SKM-1 treated with dmso at 0.1 percent for 144 hours (cell line): ENCODE data around the gene THSD1.
"Not testable (repeated sequence)": the region's sequence is repeated elsewhere in the genome, so short reads cannot be mapped to it uniquely, and the experiment has no call there.

Source experiments
- DNase-seq: peaks from one replicate; lab custom pipeline; 2025; ENCODE audit not compliant: unreplicated experiment; lab: John Stamatoyannopoulos, UW

The THSD1 gene

GRCh38 chr13:52362169-52362887, 43.6 kb downstream of the THSD1 start:
- not testable (repeated sequence) for DNase-seq

DNA sequence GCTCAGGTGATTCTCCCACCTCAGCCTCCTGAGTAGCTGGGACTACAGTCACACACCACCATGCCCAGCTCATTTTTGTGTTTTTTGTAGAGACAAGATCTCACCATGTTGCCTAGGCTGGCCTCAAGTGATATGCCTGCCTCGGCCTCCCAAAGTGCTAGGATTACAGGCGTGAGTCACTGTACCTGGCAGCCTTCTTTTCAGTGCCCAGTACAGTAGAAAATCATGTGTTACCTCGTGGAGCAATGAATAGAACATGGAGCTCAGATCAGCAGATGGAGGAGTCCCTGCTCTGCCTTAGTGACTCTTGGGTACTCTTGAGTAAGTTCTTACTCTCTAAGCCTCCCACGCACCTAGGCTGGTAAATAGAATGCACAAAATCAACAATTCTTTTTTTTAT, 44.7 kb downstream of the THSD1 start:
- no peak for DNase-seq

DNA sequence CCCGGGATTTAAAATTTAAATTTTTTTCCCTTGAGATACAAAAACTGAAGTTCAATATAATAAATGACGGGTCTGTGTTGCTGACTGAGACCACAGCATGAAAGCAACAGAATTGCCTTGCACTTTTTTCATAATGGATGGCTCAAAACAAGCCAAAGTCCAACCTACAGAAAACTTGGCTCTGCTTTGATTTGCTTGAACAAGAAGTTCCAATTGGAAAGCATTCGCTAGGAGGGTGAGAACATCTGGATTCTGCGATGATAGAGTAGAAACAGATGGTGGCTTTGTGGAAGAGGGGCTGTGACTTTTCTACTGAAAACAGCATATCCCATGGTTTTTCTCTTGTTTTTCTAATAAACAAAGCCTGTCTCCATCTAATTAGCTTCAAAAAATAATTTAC, 46.4 kb downstream of the THSD1 start:
- no peak for DNase-seq

- DNase-seq, result no peak
These were observed 49.6 kb downstream of the THSD1 start for GRCh38 chr13:52356327-52356726.

GRCh38 chr13:52353193-52353592, 52.8 kb downstream of the THSD1 start:
- DNase-seq, result no peak

DNA sequence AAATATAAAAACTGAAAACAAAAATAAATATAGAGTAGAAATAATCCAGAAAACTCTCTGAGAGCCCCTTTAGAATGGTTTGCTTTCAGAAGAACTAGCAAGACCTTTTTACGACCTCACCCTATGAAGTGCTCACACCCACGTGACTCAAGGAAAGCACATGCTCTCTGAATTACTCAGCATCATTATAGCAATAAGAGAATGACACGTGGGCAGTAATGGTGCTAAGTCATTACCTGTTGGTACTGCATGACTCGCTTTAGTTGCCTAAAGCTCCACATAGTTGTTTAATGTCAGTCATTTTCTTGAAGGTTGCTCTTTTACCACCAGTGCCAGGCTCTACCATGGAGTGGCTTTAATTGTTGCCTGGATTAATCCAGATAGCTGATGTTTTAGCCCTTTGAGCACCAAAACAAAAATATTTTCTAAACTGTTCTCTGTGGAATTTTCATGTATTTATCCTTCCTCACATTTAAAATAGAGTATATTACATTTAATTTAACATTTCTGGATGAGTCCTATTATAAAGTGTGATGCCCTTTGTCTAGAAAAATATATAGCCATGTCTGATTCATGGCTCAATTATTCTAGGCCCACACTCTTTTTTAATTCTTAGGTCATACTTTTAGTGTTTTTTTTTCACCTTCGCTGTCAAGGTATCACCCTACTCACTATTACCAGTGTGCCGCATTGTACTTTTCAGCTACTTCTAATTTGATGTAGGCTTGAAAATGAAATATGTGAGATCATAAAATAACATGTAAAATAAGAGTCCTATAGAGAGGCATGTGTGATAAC, 56.8 kb downstream of the THSD1 start:
- no peak for DNase-seq

- no peak for DNase-seq
These were observed 57.9 kb downstream of the THSD1 start for GRCh38 chr13:52348071-52348470.

- no peak for DNase-seq
These were observed 60.2 kb downstream of the THSD1 start for GRCh38 chr13:52345631-52346251.

DNA sequence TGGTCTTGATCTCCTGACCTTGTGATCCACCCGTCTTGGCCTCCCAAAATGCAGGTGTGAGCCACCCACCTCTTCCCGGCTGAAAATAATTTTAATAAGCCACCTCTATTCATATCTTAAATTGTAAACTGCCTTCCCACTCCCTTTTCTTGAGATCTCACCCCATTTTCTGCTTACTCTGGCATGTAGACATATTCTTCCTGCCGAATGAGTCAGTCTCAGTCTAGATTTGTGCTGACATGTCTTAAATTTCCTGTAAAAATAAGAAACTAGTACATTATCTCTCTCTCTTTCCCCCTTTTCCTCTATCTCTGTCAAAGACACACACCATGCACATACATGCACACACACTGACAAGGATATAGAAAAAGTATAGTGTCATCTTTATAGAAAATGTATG, 60.9 kb downstream of the THSD1 start:
- DNase-seq, result no peak

- DNase-seq, result no peak
These were observed 61.9 kb downstream of the THSD1 start for GRCh38 chr13:52344108-52344507.

DNA sequence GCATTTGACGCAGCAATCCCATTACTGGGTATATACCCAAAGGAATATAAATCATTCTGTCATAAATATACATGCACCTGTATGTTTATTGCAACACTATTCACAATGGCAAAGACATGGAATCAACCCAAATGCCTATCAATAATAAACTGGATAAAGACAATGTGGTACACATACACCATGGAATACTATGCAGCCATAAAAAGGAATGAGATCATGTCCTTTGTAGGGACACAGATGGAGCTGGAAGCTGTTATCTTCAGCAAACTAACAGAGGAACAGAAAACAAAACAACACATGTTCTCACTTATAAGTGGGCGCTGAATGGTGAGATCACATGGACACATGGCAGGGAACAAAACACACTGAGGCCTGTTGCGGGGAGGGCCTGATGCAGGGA, 63.8 kb downstream of the THSD1 start:
- DNase-seq, result not testable (repeated sequence)

DNA sequence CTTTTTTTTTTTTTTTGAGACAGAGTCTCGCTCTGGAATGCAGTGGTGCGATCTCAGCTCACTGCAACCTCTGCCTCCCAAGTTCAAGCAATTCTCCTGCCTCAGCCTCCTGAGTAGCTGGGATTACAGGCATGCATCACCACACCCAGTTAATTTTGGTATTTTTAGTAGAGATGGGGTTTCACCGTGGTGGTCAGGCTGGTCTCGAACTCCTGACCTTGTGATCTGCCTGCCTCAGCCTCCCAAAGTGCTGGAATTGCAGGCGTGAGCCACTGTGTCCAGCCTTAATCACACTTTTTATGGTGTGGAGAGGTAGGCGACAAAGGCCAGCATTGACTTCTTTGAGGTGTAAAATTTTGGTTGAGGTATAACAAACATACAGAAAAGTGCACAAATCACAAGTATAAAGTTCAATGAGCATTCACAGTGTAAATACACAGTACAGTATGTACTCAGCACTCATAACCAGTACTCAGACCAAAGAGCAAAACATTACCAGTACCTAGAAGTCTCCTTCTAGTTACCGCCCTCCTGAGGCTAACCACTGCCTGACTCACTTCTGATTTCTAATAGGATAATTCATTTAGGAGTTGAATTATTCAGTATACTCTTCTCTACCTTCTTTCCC, 68.0 kb downstream of the THSD1 start:
- DNase-seq, result not testable (repeated sequence)

- DNase-seq, result not testable (repeated sequence)
These were observed 71.9 kb downstream of the THSD1 start for GRCh38 chr13:52334107-52334506.

- not testable (repeated sequence) for DNase-seq
These were observed 74.1 kb downstream of the THSD1 start for GRCh38 chr13:52331844-52332243.
